ENCODE results near the gene ADORA2B.

DNA sequence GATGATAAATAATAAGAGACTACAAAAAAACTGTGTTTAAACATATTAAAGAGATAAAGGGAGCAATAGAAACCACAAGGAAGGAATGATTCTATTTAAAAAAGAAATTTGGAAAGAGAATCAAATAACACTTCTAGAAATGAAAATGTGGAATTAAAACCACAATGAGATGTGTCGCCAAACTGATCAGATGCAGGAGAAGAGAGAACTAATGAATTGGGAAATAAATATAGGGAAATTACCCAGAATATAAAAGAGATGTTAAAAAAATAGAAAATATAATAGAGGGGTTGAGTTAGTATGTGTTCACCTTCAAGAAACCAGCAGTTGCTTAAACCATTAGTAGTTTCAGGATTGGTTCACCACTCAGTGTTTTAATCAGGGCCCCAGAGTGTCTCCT lies 48.7 kb upstream of the ADORA2B start:
- TF ChIP-seq, protein P1, sequence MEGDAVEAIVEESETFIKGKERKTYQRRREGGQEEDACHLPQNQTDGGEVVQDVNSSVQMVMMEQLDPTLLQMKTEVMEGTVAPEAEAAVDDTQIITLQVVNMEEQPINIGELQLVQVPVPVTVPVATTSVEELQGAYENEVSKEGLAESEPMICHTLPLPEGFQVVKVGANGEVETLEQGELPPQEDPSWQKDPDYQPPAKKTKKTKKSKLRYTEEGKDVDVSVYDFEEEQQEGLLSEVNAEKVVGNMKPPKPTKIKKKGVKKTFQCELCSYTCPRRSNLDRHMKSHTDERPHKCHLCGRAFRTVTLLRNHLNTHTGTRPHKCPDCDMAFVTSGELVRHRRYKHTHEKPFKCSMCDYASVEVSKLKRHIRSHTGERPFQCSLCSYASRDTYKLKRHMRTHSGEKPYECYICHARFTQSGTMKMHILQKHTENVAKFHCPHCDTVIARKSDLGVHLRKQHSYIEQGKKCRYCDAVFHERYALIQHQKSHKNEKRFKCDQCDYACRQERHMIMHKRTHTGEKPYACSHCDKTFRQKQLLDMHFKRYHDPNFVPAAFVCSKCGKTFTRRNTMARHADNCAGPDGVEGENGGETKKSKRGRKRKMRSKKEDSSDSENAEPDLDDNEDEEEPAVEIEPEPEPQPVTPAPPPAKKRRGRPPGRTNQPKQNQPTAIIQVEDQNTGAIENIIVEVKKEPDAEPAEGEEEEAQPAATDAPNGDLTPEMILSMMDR (IDR thresholded peaks at IDR 0.05; ENCODE audit: poor library complexity): no peak
- TF ChIP-seq EZH2phosphoT487 (IDR thresholded peaks at IDR 0.05; ENCODE audit: low read depth, severe bottlenecking, unreplicated experiment): no peak

Data from hepatocyte (in vitro differentiated cells).